ENCODE results near the gene CHCHD1.
"Not testable (repeated sequence)": the region's sequence is repeated elsewhere in the genome, so short reads cannot be mapped to it uniquely, and the experiment has no call there.

The CHCHD1 gene

DNA sequence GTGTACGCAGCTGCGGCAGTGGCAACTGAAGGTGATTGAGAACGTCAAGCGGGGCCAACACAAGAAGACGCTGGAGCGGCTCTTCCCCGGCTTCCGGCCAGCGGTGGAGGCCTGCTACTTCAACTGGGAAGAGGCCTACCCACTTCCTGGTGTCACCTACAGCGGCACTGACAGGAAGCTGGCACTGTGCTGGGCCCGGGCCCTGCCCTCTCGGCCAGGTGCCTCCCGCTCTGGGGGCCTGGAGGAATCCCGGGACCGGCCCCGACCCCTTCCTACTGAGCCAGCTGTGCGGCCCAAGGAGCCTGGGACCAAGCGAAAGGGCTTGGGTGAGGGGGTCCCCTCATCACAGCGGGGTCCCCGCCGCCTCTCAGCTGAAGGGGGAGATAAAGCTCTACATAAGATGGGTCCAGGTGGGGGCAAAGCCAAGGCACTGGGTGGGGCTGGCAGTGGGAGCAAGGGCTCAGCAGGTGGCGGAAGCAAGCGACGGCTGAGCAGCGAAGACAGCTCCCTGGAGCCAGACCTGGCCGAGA, 10.1 kb downstream of the CHCHD1 start:
- DNase-seq (ENCODE audit: low read depth in 2 of 2): no peak

DNA sequence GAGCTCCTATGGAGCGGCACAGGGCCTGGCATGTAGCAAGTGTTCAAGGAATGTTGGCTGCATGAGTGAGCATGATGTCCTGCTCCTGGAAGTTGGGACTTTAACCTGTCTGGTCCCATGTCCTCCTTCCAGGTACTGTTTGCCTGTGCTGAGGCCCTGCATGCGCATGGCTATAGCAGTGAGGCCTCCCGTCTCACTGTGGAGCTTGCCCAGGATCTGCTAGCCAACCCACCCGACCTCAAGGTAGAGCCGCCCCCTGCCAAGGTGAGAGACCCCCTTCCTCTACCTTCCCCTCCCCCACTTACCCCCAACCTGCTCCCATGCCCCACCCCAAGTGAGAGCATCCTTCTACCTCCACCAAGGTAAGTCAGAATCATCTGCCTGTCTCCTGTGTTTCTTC, 11.6 kb downstream of the CHCHD1 start:
- no peak for DNase-seq (ENCODE audit: low read depth in 2 of 2)

DNA sequence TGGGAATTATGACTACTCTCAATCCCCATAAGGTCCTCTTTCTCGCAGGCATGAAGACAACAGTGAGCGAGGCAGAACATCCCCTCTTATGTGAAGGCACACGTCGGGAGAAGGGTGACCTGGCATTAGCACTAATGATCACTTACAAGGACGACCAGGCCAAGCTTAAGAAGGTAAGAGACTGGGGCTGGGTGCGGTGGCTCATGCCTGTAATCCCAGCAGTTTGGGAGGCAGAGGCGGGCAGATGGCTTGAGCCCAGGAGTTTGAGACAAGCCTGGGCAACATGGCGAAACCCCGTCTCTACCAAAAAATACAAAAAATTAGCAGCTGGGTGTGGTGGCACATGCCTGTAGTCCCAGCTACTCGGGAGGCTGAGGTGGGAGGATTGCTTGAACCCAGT, 13.6 kb downstream of the CHCHD1 start:
- not testable (repeated sequence) for DNase-seq (ENCODE audit: low read depth in 2 of 2)

DNA sequence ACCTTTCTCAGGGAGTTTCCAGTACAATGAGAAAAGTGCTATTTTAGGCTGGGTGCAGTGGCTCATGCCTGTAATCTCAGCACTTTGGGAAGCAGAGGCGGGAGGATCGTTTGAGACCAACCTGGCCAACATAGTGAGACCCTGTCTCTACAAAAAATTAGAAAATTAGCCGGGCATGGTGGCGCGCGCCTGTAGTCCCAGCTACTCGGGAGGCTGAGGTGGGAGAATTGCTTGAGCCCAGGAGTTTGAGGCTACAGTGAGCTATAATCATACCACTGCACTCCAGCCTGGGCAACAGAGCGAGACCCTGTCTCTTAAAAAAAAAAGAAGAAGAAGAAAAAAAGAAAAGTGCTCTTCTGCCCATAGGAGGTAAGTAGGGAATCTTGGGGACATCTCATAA, 14.2 kb downstream of the CHCHD1 start:
- DNase-seq (ENCODE audit: low read depth in 2 of 2): not testable (repeated sequence)

DNA sequence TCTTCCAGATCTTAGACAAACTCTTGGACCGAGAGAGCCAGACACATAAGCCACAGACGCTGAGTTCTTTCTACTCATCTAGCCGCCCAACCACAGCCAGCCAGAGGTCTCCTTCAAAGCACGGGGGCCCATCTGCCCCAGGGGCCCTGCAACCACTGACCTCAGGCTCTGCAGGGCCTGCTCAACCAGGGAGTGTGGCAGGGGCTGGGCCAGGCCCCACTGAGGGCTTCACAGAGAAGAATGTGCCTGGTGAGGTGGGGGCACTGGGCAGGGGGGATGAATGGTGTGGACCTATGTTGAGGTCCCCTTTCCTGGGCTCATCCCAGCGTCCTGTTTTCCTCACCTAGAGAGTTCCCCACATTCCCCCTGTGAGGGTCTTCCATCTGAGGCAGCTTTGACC, 14.9 kb downstream of the CHCHD1 start:
- no peak for DNase-seq (ENCODE audit: low read depth in 2 of 2)

DNA sequence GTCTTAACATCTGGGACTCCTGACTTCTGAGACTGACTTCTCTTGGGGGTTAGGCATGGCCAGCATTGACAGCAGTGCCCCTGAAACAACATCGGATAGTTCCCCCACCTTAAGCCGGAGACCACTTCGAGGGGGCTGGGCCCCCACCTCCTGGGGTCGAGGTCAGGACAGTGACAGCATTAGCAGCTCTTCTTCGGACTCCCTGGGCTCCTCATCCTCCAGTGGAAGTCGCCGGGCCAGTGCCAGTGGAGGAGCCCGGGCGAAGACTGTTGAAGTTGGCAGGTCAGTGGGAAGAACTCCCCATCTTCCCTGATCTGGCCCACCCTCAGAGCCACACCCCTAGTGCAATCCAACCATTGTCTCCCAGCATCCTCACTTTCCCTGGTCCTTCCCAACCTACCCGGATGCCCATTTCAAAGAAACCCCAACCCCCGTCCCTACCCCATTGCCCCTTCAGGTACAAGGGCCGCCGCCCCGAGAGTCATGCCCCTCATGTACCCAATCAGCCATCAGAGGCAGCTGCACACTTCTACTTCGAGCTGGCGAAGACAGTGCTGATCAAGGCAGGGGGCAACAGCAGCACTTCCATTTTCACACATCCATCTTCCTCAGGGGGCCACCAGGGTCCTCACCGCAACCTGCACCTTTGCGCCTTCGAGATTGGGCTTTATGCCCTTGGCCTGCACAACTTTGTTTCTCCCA, 15.6 kb downstream of the CHCHD1 start:
- no peak for DNase-seq (ENCODE audit: low read depth in 2 of 2)

DNA sequence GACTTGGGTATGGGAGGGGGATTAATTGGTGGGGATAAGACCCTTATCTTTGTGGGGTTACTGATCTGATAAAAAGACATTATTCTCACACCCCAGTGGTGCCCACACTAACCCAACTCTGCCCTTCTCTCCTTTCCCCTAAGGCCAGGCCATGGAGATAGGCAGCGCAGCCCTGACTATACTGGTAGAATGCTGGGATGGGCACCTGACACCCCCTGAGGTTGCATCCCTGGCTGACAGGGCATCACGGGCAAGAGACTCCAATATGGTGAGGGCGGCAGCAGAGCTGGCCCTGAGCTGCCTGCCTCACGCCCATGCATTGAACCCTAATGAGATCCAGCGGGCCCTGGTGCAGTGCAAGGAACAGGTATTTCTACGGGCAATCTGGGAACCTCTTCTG, 16.2 kb downstream of the CHCHD1 start:
- no peak for DNase-seq (ENCODE audit: low read depth in 2 of 2)

DNA sequence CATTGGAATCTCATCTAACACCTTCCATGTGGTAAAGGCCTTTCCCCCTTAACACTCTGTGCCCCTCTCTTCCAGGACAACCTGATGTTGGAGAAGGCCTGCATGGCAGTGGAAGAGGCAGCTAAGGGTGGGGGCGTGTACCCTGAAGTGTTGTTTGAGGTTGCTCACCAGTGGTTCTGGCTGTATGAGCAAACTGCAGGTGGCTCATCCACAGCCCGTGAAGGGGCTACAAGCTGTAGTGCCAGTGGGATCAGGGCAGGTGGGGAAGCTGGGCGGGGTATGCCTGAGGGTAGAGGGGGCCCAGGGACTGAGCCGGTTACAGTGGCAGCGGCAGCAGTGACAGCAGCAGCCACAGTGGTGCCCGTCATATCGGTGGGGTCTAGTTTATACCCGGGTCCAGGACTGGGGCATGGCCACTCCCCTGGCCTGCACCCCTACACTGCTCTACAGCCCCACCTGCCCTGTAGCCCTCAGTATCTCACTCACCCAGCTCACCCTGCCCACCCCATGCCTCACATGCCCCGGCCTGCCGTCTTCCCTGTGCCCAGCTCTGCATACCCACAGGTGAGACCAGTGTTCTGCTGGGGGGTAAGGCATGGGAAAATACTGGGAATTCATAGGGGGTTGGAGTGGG, 17.2 kb downstream of the CHCHD1 start:
- no peak for DNase-seq (ENCODE audit: low read depth in 2 of 2)

DNA sequence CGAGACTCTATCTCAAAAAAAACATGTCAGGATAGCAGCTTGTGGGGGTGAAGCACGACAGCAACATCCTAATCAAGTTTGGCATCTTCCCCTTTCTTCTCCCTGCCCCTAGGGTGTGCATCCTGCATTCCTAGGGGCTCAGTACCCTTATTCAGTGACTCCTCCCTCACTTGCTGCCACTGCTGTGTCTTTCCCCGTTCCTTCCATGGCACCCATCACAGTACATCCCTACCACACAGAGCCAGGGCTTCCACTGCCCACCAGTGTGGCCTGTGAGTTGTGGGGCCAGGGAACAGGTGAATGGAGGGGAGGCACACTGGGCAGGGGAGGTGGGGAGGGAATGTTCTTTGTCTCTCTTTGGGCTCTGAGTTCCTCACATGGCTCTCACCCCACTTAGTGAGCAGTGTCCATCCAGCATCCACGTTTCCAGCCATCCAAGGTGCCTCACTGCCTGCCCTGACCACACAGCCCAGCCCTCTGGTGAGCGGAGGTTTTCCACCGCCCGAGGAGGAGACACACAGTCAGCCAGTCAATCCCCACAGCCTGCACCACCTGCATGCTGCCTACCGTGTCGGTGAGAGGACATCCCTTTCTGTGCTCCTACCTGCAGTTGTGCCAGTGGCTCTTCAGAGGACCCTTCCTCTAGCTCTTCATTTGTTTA, 18.2 kb downstream of the CHCHD1 start:
- DNase-seq (ENCODE audit: low read depth in 2 of 2): no peak

DNA sequence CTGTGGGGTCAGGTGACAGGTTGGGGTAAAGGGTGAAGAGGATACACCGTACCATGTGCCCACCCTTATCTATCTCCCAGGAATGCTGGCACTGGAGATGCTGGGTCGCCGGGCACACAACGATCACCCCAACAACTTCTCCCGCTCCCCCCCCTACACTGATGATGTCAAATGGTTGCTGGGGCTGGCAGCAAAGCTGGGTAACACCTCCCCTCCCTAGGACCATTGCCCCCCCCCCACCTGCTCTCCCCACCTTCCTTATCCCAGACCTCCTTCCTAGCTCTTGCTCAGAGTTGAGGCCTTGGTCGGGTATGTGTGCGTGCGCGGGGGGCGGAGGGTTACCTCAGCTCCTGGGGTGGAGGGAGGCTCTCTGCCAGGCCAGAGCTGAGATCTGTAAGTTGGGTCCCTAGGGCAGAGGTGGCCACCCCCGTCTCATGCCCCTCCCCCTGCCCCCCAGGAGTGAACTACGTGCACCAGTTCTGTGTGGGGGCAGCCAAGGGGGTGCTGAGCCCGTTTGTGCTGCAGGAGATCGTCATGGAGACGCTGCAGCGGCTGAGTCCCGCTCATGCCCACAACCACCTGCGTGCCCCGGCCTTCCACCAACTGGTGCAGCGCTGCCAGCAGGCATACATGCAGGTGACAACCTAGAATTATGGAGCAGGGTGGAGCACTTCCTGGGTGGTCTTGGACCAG, 18.9 kb downstream of the CHCHD1 start:
- no peak for DNase-seq (ENCODE audit: low read depth in 2 of 2)

DNA sequence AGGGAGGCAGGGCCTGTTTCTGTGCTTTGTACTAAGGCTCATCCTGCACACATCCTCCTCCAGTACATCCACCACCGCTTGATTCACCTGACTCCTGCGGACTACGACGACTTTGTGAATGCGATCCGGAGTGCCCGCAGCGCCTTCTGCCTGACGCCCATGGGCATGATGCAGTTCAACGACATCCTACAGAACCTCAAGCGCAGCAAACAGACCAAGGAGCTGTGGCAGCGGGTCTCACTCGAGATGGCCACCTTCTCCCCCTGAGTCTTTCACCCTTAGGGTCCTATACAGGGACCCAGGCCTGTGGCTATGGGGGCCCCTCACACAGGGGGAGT, 19.4 kb downstream of the CHCHD1 start:
- no peak for DNase-seq (ENCODE audit: low read depth in 2 of 2)

DNA sequence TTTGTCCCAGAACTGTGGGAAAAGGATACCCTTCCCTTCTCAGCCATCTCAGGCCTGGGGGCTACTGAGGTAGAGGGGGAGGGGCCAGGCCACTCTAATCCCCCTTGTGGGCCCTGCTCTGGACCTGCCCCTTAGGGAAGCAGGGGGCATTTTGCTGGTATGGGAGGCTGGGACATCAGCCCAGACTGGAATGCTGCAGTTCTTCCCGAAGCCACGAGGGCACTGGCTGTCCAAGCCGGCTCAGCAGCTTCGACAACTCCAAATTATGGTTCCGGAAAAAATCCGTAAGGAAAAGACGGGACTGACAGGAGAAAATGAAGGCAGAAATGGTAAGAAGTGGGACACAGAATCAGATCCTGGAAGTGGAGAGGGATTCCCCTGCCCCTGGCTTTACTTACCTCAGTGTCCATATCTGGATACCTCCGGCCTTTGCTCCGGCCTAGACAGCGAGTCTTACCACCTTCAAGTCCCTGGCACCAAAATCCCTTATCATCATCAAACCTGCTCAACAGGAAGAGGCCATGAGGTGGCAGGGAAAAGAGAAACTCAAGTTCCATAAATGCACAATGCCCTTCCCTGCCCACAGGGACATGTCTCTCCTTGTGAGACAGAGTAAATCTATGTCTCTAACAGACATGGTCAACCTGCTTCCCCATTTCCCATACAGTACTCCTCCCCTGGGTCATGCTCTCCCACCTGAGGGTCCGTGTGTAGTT, 20.6 kb downstream of the CHCHD1 start:
- DNase-seq (ENCODE audit: low read depth in 2 of 2): no peak

DNA sequence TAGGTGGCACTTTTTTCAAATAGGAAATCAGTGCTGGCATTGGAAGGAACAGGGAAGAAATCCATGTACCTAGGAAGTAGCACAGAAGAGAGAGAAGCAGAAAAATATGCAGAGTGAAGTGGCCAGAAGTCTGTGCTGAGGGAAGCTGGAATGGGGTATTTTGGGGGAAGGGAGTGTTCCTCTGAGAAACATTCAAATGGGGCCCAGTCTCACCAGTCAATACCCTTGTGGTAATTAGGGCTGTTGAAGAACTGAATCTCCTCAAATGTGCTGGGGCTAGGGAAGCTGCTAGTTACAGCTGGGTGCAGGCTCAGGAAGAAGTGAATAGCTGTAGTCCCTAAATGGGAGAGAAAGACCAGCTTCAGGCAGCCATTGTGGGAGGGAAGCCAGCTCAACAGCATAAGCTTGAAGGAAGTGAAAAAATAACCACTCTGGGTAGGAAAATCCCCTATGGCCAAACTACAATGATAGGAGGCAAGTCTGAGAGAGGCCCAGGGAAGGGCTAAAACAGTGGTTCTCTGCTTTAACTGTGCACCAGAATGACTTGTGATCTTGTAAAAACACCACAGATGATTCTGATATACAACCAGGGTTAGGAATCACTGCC, 21.9 kb downstream of the CHCHD1 start:
- no peak for DNase-seq (ENCODE audit: low read depth in 2 of 2)

DNA sequence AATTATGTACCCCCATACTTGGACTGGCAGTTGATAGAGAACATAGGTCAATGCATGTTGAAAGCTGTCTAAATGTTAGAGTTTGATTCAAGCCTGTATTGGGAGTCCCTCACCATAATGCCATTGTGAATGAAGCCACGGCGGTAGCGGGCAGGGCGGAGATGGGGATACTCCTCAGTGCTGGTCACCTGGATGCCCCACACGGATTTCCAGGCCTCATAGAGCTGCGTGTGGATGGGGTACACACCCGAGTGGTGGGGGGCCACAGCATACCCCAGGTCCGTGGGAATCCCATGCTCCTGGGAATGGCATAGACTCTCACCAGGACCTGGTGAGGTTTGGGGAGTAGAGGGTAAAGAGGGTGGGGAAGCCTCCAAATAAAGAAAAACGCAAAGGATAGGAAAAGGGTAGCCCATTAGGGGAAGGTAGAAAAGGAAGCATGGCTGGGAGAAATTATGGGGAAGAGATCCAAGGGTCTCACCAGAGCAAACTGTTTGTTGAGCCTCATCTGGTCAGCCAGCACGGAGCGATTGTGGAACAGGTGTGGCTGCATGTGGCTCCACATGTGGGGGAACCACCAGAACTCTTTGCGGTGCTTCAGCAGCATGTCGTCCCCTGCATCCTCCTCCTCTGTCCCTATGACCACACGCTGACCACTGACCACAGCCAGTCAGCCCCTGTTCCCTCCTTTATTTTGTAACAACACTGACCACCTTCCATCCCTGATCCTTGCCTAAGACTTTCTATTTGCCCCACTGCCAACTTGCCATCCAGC, 24.5 kb downstream of the CHCHD1 start:
- DNase-seq (ENCODE audit: low read depth in 2 of 2): no peak

DNA sequence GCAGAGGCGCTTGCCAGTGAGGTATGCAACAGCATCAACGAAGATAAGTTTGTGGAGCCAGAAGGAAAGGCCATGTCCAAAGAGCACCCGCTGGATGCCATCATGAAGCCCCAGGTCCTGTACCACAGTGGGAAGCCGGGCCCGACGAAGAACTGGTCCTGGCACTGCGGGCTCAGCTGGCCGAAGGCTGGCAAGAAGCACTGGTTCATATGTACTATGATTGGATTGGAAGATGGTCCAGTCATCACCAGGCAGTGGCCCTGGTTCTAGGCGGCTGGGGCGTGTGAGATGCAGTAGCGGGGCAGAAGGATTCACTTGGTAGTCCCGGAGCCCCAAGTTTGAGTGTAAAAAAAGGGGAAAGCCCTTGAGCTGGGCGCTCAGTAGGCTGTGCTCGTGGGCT, 25.6 kb downstream of the CHCHD1 start:
- no peak for DNase-seq (ENCODE audit: low read depth in 2 of 2)

DNA sequence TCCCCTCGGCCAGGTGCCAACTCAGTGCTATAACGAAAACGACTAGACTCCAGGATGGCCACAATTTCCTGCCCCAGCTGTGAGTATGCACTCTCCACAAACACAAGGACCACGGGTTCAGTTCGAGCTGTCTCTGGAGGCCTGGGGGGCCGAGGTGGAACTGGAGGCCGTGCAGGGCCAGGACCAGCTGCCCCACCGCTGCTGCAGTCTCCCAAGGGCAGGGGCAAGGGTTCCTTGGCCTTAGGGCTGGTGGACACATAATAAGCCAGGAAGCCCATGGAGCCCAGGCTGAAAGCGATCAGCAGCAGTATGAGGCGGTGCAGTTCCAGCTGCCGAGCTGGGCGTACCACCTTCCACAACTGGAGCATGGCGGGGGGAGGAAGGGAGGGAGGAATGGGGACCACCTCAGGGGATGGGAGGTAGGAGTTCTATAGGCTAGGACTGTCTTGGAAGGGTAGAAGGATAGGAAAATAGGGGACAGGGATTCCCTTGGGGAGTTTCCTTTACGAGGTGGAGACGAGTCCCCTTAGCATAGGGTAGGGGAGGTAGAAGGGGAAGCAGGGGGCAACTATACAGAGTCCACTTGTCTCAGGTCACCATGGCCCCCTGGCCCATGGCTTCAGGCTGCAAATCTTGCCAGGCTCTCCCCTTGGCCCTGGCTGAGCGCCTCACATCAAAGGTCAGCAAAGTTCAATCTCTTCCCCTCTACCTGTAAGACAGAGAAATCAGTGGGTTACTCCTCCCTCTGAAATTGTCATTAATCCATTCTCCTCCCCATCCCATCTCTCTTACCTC, 26.4 kb downstream of the CHCHD1 start:
- no peak for DNase-seq (ENCODE audit: low read depth in 2 of 2)

DNA sequence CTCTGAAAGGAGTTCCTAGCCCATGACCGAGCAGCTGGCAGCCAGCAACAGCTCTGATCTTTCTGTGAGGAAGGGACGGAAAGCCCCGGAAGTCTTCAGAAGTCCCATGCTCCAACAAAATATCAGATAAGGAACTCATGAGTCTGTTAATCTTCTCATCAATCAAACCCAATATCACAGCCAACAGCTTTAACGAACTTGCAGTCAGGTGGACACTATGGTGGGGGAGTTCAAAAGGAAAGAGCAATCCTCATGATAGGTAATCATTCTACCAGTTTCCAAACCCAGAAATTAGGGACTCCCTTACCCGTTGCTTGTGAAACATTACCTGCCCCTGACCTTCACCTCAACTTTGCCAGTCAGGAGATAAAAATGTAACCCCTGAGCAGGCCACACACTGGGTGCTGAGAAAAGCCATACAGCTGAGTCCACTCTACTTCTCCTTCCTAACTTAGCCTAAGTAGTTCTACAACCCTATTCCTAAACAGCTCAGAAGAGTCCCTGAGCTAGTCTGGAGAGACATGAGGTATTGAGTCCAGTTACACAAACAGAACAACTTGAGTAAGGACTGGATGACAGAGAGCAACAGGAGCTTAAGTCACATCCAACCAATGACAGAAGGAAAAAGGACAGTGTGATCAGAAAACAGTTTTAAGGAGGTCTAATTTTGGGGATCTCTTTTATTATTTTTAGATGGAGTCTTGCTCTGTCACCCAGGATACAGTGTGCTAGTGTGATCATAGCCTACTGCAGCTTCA, 27.4 kb downstream of the CHCHD1 start:
- DNase-seq (ENCODE audit: low read depth in 2 of 2): no peak

DNA sequence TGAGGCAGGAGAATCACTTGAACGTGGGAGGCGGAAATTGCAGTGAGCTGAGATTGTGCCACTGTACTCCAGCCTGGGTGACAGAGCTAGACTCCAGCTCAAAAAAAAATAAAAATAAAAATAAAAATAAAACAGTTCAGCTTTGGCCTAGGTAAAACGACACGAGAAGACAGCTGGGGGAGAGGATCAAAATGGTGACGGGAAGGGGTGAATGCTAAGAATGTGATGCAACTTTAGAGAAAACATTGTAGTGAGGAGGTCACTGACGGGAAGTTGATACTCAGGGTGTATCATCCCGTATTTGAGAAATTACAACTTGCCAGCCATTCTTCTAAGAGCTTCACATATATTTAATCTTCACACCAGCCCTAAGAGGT, 28.5 kb downstream of the CHCHD1 start:
- no peak for DNase-seq (ENCODE audit: low read depth in 2 of 2)

Measured in stimulated activated CD4-positive, alpha-beta T cell treated with anti-CD3 and anti-CD28 coated beads, Interleukin-4, amount 100 ng/mL, for 48 hours (primary cell).